Activated naive CD4-positive, alpha-beta T cell (primary cell): ENCODE data around the gene HTRA3.

ENCODE experiments used
- DNase-seq, 4 experiments: peaks; one replicate each; lab custom pipeline; 2025; lab: John Stamatoyannopoulos, UW

The HTRA3 gene

GRCh38 chr4:8247047-8247930 lies 22.3 kb upstream of the HTRA3 start:
- no peak for DNase-seq

- DNase-seq: no peak
Observed at GRCh38 chr4:8248091-8248490, 21.5 kb upstream of the HTRA3 start.

- no peak for DNase-seq
Observed at GRCh38 chr4:8250227-8250626, 19.3 kb upstream of the HTRA3 start.

- no peak for DNase-seq
Observed at GRCh38 chr4:8250637-8251036, 18.9 kb upstream of the HTRA3 start.

- DNase-seq: no peak
Observed at GRCh38 chr4:8251110-8251883, 18.3 kb upstream of the HTRA3 start.

- no peak for DNase-seq
Observed at GRCh38 chr4:8252301-8253173, 17.0 kb upstream of the HTRA3 start.

GRCh38 chr4:8254076-8254475 lies 15.5 kb upstream of the HTRA3 start:
- no peak for DNase-seq

- DNase-seq: no peak
Observed at GRCh38 chr4:8255698-8256441, 13.7 kb upstream of the HTRA3 start.

GRCh38 chr4:8257854-8258253 lies 11.7 kb upstream of the HTRA3 start:
- no peak for DNase-seq

- DNase-seq: no peak
Observed at GRCh38 chr4:8258552-8259212, 10.9 kb upstream of the HTRA3 start.

GRCh38 chr4:8259743-8260430 lies 9.7 kb upstream of the HTRA3 start:
- DNase-seq: no peak

- no peak for DNase-seq
Observed at GRCh38 chr4:8260656-8261111, 8.9 kb upstream of the HTRA3 start.

GRCh38 chr4:8261851-8262535 lies 7.6 kb upstream of the HTRA3 start:
- DNase-seq: no peak

GRCh38 chr4:8262637-8263322 lies 6.8 kb upstream of the HTRA3 start:
- no peak for DNase-seq

GRCh38 chr4:8263397-8263796 lies 6.2 kb upstream of the HTRA3 start:
- no peak for DNase-seq

- DNase-seq: no peak
Observed at GRCh38 chr4:8264106-8264505, 5.4 kb upstream of the HTRA3 start.

- DNase-seq: no peak
Observed at GRCh38 chr4:8265171-8265929, 4.2 kb upstream of the HTRA3 start.

- no peak for DNase-seq
Observed at GRCh38 chr4:8266088-8266487, 3.5 kb upstream of the HTRA3 start.
